OCI-LY3 (cell line): ENCODE data around the gene LOX.

ENCODE experiments used
- H2AFZ ChIP-seq: fragments of 200-600, 300-600 bp; shearing (Covaris generic); 2 replicates; pipeline ENCODE4 v1.6.0; 2014; ENCODE audit warnings: antibody characterized with exemption, low read depth, low read length
- H3K27ac ChIP-seq: fragments of 200-600, 300-600 bp; sonication (generic); 2 replicates; pipeline ENCODE4 v1.5.1; 2014; ENCODE audit warnings: mild to moderate bottlenecking, low read length, moderate library complexity, mixed read lengths
- H3K27me3 ChIP-seq: fragments of 200-600, 300-600 bp; sonication (generic); 2 replicates; pipeline ENCODE4 v1.6.1; 2014; ENCODE audit warnings: low read depth, low read length, mixed read lengths
- H3K36me3 ChIP-seq: fragments of 200-600, 300-600 bp; sonication (generic); replicated peaks from 2 replicates; pipeline ENCODE3; 2014; ENCODE audit warnings: low read depth, low read length, mixed read lengths
- H3K4me1 ChIP-seq: fragments of 300-600, 200-600 bp; sonication (generic); 2 replicates; pipeline ENCODE4 v1.6.1; 2014; ENCODE audit warnings: low read length, mixed read lengths
- H3K4me2 ChIP-seq: fragments of 200-600, 300-600 bp; sonication (generic); 2 replicates; pipeline ENCODE4 v1.6.1; 2014; ENCODE audit warnings: low read length, mixed read lengths
- H3K4me3 ChIP-seq: fragments of 300-600, 200-600 bp; sonication (generic); 2 replicates; pipeline ENCODE4 v1.5.1; 2014; ENCODE audit warnings: antibody characterized with exemption, mild to moderate bottlenecking, low read length, moderate library complexity
- H3K79me2 ChIP-seq: fragments of 300-600, 200-600 bp; shearing (Covaris generic); 2 replicates; pipeline ENCODE4 v1.6.1; 2014; ENCODE audit warnings: mild to moderate bottlenecking, low read length, mixed read lengths
- H3K9ac ChIP-seq: fragments of 300-600, 200-600 bp; shearing (Covaris generic); 2 replicates; pipeline ENCODE4 v1.6.0; 2014; ENCODE audit warnings: mild to moderate bottlenecking, low read length, moderate library complexity
- H3K9me3 ChIP-seq: fragments of 200-600, 300-600 bp; shearing (Covaris generic); 2 replicates; pipeline ENCODE4 v1.6.1; 2014; ENCODE audit warnings: low read length, mixed read lengths; ENCODE audit not compliant: insufficient read depth
- H4K20me1 ChIP-seq: fragments of 200-600, 300-600 bp; sonication (generic); 2 replicates; pipeline ENCODE4 v1.6.1; 2016; ENCODE audit warnings: low read length, mixed read lengths; ENCODE audit not compliant: insufficient read depth
- CTCF ChIP-seq: fragments of 200-600, 300-600 bp; sonication (generic); IDR thresholded peaks from 2 replicates; pipeline ENCODE4 v1.5.1; 2014; ENCODE audit warnings: antibody characterized with exemption, low read length, low read depth
- EZH2phosphoT487 ChIP-seq: fragments of 200-600 bp; shearing (Covaris generic); IDR thresholded peaks from 2 replicates; pipeline ENCODE4 v1.6.1; 2018; ENCODE audit warnings: antibody characterized with exemption, mixed run types, low read depth

LOX gene

DNA sequence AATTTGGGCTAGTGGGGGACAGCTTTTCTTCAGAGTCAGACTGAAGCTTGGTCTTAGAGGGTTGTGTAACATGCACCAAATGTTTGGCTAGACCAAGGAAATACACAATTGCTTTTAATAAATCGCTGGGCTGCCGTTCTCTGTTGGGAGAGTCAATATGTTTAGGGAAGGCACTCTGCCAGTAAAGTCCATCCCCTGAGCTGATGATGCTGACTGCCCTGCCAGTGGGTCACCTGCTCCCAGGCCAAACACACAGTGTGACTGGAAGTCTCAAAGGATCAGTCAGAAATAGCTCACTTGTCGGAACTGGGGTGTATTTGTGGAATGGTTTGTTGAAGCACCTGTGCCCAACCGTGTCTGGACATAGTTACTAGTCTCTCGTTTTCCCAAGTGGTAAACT lies 33.4 kb upstream of the LOX start:
- peaks cover 12% of the 10 kb centered on the region for H3K4me1 ChIP-seq
- H3K9me3 ChIP-seq: no peaks in the 10 kb centered on the region
- H3K36me3 ChIP-seq: no peaks in the 10 kb centered on the region
- no peak overlapping the region for H3K4me2 ChIP-seq
- no peak overlapping the region for H3K4me3 ChIP-seq
- H3K79me2 ChIP-seq: no peaks in the 10 kb centered on the region
- H4K20me1 ChIP-seq: no peaks in the 10 kb centered on the region
- TF ChIP-seq CTCF (no peak), EZH2phosphoT487 (no peak)
- no peak overlapping the region for H2AFZ ChIP-seq
- H3K27ac ChIP-seq: no peak overlapping the region
- no peaks in the 10 kb centered on the region for H3K27me3 ChIP-seq
- no peak overlapping the region for H3K9ac ChIP-seq

DNA sequence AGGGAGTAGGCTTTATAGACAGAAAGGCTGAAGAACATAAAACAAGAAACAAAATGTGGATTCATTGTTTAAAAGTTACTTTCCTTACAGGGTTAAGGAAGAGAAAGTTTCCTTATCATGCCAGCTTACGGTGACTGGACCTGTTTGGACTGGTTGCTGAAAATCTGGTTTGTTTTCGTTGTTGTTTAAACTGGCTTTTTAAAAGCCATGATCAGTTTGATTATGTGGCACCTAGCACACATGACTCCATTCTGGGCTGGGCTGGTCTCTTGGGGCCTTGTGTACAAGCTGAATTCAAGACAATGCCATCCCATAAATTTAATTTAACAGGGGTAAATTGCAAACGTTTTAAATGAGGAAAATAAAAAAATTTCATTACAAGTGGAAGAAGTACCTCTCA lies 32.9 kb upstream of the LOX start:
- TF ChIP-seq CTCF: no peak
- no peak for TF ChIP-seq EZH2phosphoT487
- Histone ChIP-seq H3K4me1 (peaks cover 12% of the 10 kb centered on the region), H3K27me3 (no peaks in the 10 kb centered on the region), H3K36me3 (no peaks in the 10 kb centered on the region), H3K9me3 (no peaks in the 10 kb centered on the region), H3K9ac (no peak overlapping the region), H3K4me3 (no peak overlapping the region), H3K4me2 (no peak overlapping the region), H4K20me1 (no peaks in the 10 kb centered on the region), H3K79me2 (no peaks in the 10 kb centered on the region), H3K27ac (no peak overlapping the region), H2AFZ (no peak overlapping the region)

- Histone ChIP-seq H3K9ac (no peak overlapping the region), H3K27ac (no peak overlapping the region), H3K27me3 (no peaks in the 10 kb centered on the region), H3K79me2 (no peaks in the 10 kb centered on the region), H3K9me3 (no peaks in the 10 kb centered on the region), H4K20me1 (no peaks in the 10 kb centered on the region), H2AFZ (no peak overlapping the region), H3K4me2 (no peak overlapping the region), H3K36me3 (no peaks in the 10 kb centered on the region), H3K4me3 (no peak overlapping the region), H3K4me1 (peaks cover 12% of the 10 kb centered on the region)
- no peak for TF ChIP-seq EZH2phosphoT487
- TF ChIP-seq CTCF: no peak
Measured at GRCh38 chr5:122107016-122107415, 29.0 kb upstream of the LOX start.

DNA sequence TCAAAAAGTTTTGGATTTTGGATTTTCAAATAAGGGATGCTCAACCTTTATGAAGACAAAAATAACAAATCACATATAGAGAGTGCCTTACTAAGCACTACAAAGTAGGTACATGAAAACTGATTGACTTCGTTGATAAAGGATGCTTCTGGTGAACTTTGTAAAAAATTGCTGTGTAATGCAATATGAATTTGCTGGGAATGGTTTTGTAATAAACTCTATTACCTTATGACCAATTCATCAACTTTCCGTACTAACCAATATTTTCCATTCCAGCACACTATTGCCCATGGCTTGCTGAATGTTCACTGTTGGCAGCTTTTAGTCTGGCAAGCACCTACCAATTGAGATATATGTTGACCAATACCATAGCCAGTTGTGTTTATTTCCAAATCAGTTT lies 27.9 kb upstream of the LOX start:
- Histone ChIP-seq H3K27ac (no peak overlapping the region), H3K79me2 (no peaks in the 10 kb centered on the region), H3K4me3 (no peak overlapping the region), H4K20me1 (no peaks in the 10 kb centered on the region), H3K9me3 (no peaks in the 10 kb centered on the region), H3K36me3 (no peaks in the 10 kb centered on the region), H3K4me1 (peaks cover 12% of the 10 kb centered on the region), H2AFZ (no peak overlapping the region), H3K27me3 (no peaks in the 10 kb centered on the region), H3K4me2 (no peak overlapping the region), H3K9ac (no peak overlapping the region)
- TF ChIP-seq CTCF: no peak
- no peak for TF ChIP-seq EZH2phosphoT487
